ENCODE results near the gene FMN2.

DNA sequence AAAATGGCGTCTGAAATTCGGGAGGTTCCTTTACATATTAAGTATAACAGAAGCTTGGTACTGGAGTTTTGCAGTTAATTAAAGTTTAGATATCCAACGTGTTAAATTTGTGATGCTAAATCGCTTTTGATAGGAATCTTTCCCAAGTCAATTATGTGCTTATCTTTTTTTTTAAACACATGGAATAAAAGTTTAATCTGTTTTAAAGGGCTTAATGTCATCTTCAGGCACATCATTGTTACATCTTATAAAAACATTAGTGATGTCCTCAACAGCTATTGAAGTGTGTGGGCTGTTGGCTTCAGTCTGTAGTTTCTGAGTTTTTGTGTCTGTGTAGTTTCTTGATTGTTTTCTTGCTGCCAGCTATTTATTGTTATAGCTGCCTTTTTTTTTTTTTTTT is 5.3 kb downstream of the FMN2 start:
- no peak for TF ChIP-seq POLR2A (IDR thresholded peaks at IDR 0.05)
- no peak for TF ChIP-seq CTCF (IDR thresholded peaks at IDR 0.05)
- no peak for TF ChIP-seq POLR2AphosphoS5 (IDR thresholded peaks at IDR 0.05)
- no peak for TF ChIP-seq EP300 (IDR thresholded peaks at IDR 0.05; ENCODE audit: low read depth)
